ENCODE data around the gene LIPE.

LIPE gene, protein sequence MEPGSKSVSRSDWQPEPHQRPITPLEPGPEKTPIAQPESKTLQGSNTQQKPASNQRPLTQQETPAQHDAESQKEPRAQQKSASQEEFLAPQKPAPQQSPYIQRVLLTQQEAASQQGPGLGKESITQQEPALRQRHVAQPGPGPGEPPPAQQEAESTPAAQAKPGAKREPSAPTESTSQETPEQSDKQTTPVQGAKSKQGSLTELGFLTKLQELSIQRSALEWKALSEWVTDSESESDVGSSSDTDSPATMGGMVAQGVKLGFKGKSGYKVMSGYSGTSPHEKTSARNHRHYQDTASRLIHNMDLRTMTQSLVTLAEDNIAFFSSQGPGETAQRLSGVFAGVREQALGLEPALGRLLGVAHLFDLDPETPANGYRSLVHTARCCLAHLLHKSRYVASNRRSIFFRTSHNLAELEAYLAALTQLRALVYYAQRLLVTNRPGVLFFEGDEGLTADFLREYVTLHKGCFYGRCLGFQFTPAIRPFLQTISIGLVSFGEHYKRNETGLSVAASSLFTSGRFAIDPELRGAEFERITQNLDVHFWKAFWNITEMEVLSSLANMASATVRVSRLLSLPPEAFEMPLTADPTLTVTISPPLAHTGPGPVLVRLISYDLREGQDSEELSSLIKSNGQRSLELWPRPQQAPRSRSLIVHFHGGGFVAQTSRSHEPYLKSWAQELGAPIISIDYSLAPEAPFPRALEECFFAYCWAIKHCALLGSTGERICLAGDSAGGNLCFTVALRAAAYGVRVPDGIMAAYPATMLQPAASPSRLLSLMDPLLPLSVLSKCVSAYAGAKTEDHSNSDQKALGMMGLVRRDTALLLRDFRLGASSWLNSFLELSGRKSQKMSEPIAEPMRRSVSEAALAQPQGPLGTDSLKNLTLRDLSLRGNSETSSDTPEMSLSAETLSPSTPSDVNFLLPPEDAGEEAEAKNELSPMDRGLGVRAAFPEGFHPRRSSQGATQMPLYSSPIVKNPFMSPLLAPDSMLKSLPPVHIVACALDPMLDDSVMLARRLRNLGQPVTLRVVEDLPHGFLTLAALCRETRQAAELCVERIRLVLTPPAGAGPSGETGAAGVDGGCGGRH

DNA sequence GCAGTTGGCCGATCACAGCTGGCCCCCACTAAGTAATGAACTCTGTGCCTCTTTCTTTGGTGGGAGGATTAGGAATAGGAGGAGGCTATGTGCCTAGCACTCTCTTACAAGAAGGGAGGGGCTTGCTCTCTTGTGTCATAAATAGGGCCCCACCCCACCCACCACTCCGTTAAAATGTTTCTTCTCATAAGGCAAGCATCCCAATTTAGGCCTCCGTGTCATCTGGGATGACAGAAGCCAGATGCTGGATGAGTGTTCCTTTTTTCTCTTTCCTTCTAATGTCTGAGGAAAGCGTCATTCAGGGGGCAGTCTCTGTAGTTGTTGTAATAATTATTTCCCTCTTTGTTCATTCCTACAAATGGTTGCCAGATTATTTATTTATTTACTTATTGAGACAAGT is at the start of gene LIPE:
Gene LIPE (minus strand): TSS at position 76 of the 400 bp plus-strand sequence. CDS start 239 bp downstream, outside the sequence.
- H3K4me3 ChIP-seq (replicated peaks; ENCODE audit: low read depth, low read length), result no peak within 1 kb of the TSS
- TF ChIP-seq CTCF (IDR thresholded peaks at IDR 0.05; ENCODE audit: low read depth, low read length, missing control alignments), result no peak
- DNase-seq (ENCODE audit: extremely low read depth, low read depth), result no peak

- no peak for TF ChIP-seq CTCF (IDR thresholded peaks at IDR 0.05; ENCODE audit: low read depth, low read length, missing control alignments)
- DNase-seq (ENCODE audit: extremely low read depth, low read depth), result no peak
- H3K4me3 ChIP-seq (replicated peaks; ENCODE audit: low read depth, low read length), result no peak overlapping the region
Observed at GRCh38 chr19:42475366-42475765, 48.2 kb upstream of the LIPE start.

GRCh38 chr19:42474743-42475142 is 47.6 kb upstream of the LIPE start:
- no peak for DNase-seq (ENCODE audit: extremely low read depth, low read depth)
- H3K4me3 ChIP-seq (replicated peaks; ENCODE audit: low read depth, low read length), result no peak overlapping the region
- TF ChIP-seq CTCF (IDR thresholded peaks at IDR 0.05; ENCODE audit: low read depth, low read length, missing control alignments), result no peak

DNA sequence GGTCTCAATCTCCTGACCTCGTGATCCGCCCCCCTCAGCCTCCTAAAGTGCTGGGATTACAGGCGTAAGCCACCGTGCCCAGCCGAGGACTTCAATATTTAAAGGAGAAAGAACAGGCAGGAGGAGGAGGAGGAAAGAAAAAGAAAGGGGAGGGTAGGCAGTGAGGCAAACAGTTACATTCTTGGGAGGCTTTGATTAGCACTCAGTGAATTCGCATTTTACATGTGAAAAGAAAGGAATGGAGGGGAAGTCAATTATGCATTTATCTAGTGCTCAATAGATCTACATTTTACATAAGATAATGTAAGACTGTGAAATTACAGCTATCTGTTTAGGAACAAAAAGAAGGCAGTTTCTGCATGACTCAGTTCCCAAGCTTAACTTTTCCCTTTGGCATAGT is 46.5 kb upstream of the LIPE start:
- H3K4me3 ChIP-seq (replicated peaks; ENCODE audit: low read depth, low read length), result no peak overlapping the region
- TF ChIP-seq CTCF (IDR thresholded peaks at IDR 0.05; ENCODE audit: low read depth, low read length, missing control alignments), result no peak
- no peak for DNase-seq (ENCODE audit: extremely low read depth, low read depth)

DNA sequence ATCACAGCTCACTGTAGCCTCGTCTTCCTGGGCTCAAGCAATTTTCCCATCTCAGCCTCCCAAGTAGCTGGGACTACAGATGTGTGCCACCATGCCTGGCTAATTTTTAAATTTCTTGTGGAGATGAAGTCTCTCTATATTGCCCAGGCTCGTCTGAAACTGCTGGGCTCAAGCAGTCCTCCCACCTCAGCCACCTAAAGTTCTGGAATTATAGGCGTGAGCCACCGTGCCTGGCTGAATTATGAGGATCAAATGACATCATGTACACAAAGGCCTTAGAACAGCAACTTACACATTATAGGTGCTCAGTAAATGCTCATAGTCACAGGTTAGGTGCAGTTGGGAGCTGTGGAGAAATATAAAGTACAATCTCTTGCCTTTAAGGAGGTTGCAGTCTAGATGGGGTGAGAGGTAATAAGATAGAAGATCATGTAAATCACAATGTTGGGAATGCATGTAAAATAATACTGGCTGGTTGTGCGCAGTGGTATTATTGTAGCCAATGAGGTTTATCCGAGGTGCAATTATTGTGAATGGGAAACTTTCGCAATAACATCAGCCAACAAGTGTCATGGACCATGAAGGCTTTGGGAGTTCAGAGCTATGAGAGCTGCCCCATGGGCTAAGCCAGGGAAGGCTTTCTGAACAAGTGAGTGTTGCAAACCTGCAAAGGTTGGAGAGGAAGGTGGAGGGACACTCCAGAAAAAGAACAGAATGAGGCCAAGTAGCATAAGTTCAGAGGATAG is 45.4 kb upstream of the LIPE start:
- TF ChIP-seq CTCF (IDR thresholded peaks at IDR 0.05; ENCODE audit: low read depth, low read length, missing control alignments), result no peak
- no peak for DNase-seq (ENCODE audit: extremely low read depth, low read depth)
- H3K4me3 ChIP-seq (replicated peaks; ENCODE audit: low read depth, low read length), result no peak overlapping the region
